ENCODE results near the gene HAPLN2. TPM values are rescaled to one million over a fixed set of nuclear protein-coding genes. Genes with fewer than 3 reads are reported as not detected.
A peak's percentile ranks its signal among the peaks of the same experiment; 100 is the strongest.

The HAPLN2 gene
- total and polyA plus RNA-seq, 2 of the 8 experiments (the other 6 are each of a cell fraction or from before 2014, with no cell fraction given) = 0.19 to 0.51 TPM

GRCh38 chr1:156670791-156671190 is 51.6 kb downstream of the HAPLN2 start:
- Histone ChIP-seq H4K91ac (replicated peaks; ENCODE audit: insufficient read length, low read length) (no peak overlapping the region), H3K23me2 (ENCODE audit: low read depth, low read length) (peaks cover 10% of the 10 kb centered on the region), H3K18ac (ENCODE audit: extremely low read depth, low read length) (no peak overlapping the region), H3K4me1 (replicated peaks in 1 of 4; ENCODE audit: control insufficient read depth in 3 of 4, insufficient read depth in 4 of 4, low read length in 3 of 4) (peaks cover 3 to 67% (median 57%) of the 10 kb centered on the region in 4 experiments), H3K27me3 (replicated peaks in 1 of 4; ENCODE audit: control insufficient read depth in 3 of 4, extremely low read depth in 1 of 4, insufficient read depth in 3 of 4, low read length in 3 of 4) (no peaks in the 10 kb centered on the region), H3K36me3 (ENCODE audit: control insufficient read depth in 2 of 4, insufficient read depth in 4 of 4, low read length in 3 of 4) (peaks cover 4 to 28% (median 12%) of the 10 kb centered on the region in 4 experiments; a peak in 7 of 8 replicates), H3K56ac (replicated peaks; ENCODE audit: insufficient read length, low read depth, low read length) (no peak overlapping the region), H3K79me2 (ENCODE audit: control insufficient read depth in 1 of 2, insufficient read depth in 2 of 2, low read length in 2 of 2) (peaks cover 0 to 30% of the 10 kb centered on the region in 2 experiments; a peak in 2 of 4 replicates), H3K79me1 (ENCODE audit: low read depth, low read length) (peaks cover 13% of the 10 kb centered on the region; the same call in 1 of the 2 replicates), H3K9me3 (ENCODE audit: insufficient read depth in 2 of 2, low read depth in 1 of 2, low read length in 1 of 2) (no peaks in the 10 kb centered on the region), H2BK120ac (replicated peaks; ENCODE audit: low read depth, low read length) (no peak overlapping the region), H4K5ac (ENCODE audit: insufficient read length, low read depth, low read length) (no peak overlapping the region), H2BK12ac (ENCODE audit: low read depth, low read length) (peak overlapping the region; percentile 68; the same call in 1 of the 2 replicates), H3K27ac (ENCODE audit: low read depth, low read length) (no peak overlapping the region), H2BK5ac (ENCODE audit: low read depth, low read length) (no peak overlapping the region), H2BK20ac (ENCODE audit: low read length) (no peak overlapping the region), H3K4me2 (ENCODE audit: insufficient read depth in 1 of 2, low read depth in 2 of 2, low read length in 2 of 2) (no peak overlapping the region), H3K23ac (ENCODE audit: insufficient read length) (no peak overlapping the region), H2AK5ac (ENCODE audit: low read depth, low read length) (no peak overlapping the region), H4K8ac (ENCODE audit: extremely low read depth, insufficient read depth, low read length) (no peak overlapping the region), H4K20me1 (replicated peaks in 1 of 2; ENCODE audit: control insufficient read depth in 1 of 2, insufficient read depth in 2 of 2, low read length in 2 of 2) (peaks cover 4 to 10% of the 10 kb centered on the region in 2 experiments), H3K4ac (replicated peaks; ENCODE audit: insufficient read length, low read depth, low read length) (no peak overlapping the region), H2AFZ (ENCODE audit: low read length) (no peak overlapping the region), H3K9ac (replicated peaks in 1 of 4; ENCODE audit: extremely low read depth in 1 of 4, low read depth in 3 of 4, low read length in 3 of 4) (no peak overlapping the region), H3K4me3 (ENCODE audit: extremely low read depth in 1 of 4, insufficient read depth in 2 of 4, low read depth in 3 of 4, low read length in 4 of 4) (no peak overlapping the region), H3K14ac (ENCODE audit: insufficient read length) (no peak overlapping the region), H2BK15ac (ENCODE audit: low read length) (peak overlapping the region; percentile 61; the same call in 1 of the 2 replicates)
- ChIA-PET POLR2A (ENCODE audit: partially characterized antibody) (interaction anchor here (0.8 to 13.8 kb wide), 6 partner anchors 7 to 35 kb away, joined by 3 to 419 read pairs (median 5); partner anchors contain the start of gene CRABP2), CTCF (ENCODE audit: partially characterized antibody) (interaction anchor here (1.2 to 66.0 kb wide), 8 partner anchors 10 to 45 kb away, joined by 3 to 4284 read pairs (median 4); partner anchors contain the start of genes CRABP2, ISG20L2, METTL25B and NES)
- WGBS, 2 experiments (ENCODE audit: extremely low coverage in 1 of 2, insufficient coverage in 1 of 2, insufficient read length in 1 of 2, insufficient replicate concordance in 2 of 2, low coverage in 1 of 2, low lambda C conversion rate in 2 of 2, missing lambda C conversion rate in 1 of 2) = 93% methylated on average over 2 of the region's 4 CpGs; no CpG with 5 or more reads in 1 of the 2 experiments
- no peak for DNase-seq (ENCODE audit: low read depth in 1 of 2, low spot score in 2 of 2)
- TF ChIP-seq RNF2 (IDR thresholded peaks at IDR 0.05; ENCODE audit: borderline replicate concordance, low read depth, low read length, missing control alignments, poor library complexity, severe bottlenecking) (no peak), POLR2A (IDR thresholded peaks at IDR 0.05; ENCODE audit: control extremely low read depth in 1 of 2, low read depth in 2 of 2, low read length in 2 of 2) (peak in 1 of 2 experiments; percentile 54; a peak in 2 of 3 replicates)
- FAIRE-seq = no peak

All from H1 (cell line).